Subcutaneous adipose tissue (tissue), 4 donors: ENCODE results near the gene SGF29. TPM values are rescaled to one million over a fixed set of nuclear protein-coding genes. Genes with fewer than 3 reads are reported as not detected.

Experiments
- CTCF ChIP-seq: fragments of 450-650 bp; IDR thresholded peaks from one replicate; pipeline ENCODE4 v1.5.1; 2016; ENCODE audit warnings: low read depth, mild to moderate bottlenecking, control low read depth, antibody characterized with exemption, moderate library complexity
- total RNA-seq, 4 donors: library from RNA; depleted of rRNA; stranded (reverse); fragments of >200 nt; gene quantifications; one replicate each; pipeline ENCODE4 v1.1.0, GENCODE V29; 2016

The SGF29 gene
- total RNA-seq, 4 donors from 2014 or later = 15.6 to 30.8 (median 20.6) TPM

DNA sequence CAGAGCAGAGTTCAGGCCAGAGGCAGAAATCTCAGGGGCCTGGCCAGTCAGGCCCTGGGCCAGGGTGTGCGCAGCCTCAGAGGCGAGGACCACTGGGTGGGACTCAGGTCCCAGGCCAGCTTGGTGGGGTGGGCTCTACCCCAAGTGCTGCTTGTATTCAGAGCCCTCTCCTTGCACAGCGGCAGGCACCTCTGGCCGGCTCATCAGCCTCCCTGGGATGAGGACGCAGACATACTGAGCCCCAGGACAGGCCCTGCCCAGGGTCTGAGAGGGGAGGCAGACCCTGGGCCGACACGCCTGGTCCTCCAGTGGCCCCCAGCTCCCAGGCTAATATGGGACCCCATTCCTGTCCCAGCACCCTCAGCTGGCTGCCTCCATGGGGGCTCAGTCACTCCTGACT, 39.5 kb upstream of the SGF29 start:
- no peak for TF ChIP-seq CTCF

DNA sequence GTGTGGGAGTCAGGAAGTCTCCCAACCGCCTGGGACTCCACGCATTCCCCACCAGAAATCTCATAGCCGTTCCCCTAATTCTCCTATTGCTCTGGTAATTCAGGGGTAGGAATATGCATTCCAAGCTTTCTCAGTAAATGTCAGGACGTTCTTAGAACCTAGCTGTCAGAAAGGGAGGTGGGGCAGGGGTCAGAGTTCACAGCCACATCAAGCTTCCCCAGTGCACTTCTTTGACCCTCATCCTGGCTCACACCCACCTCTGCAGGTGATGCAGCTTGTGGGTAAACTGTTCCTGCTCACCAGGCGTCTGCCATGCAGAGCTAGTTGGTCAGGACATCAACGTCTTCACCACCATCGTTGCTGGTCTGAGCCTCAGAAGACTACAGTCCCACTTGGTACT, 33.0 kb upstream of the SGF29 start:
- TF ChIP-seq CTCF = no peak

DNA sequence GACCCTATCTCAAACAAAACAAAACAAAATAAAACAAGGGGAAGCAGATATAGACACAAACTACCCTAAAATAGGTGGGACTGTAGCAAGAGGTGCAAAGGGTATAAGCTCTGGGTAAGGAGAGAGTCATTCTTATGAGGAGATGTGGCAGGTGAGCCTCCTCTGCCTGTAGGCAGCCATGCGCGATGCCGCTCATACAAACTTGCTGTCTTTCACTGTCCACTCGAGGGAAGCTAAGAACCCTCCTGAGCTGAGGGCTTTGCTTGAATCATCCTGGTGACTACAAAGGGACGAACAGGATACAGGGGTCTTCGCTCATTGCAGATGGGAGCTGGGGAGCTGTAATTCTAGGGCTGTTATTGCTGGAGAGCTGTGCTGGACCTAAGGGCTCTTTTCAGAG, 32.3 kb upstream of the SGF29 start:
- no peak for TF ChIP-seq CTCF

GRCh38 chr16:28522792-28523191, 30.9 kb upstream of the SGF29 start:
- no peak for TF ChIP-seq CTCF

GRCh38 chr16:28524681-28525171, 29.0 kb upstream of the SGF29 start:
- no peak for TF ChIP-seq CTCF

- TF ChIP-seq CTCF = no peak
Measured at GRCh38 chr16:28526201-28527099, 27.3 kb upstream of the SGF29 start.

DNA sequence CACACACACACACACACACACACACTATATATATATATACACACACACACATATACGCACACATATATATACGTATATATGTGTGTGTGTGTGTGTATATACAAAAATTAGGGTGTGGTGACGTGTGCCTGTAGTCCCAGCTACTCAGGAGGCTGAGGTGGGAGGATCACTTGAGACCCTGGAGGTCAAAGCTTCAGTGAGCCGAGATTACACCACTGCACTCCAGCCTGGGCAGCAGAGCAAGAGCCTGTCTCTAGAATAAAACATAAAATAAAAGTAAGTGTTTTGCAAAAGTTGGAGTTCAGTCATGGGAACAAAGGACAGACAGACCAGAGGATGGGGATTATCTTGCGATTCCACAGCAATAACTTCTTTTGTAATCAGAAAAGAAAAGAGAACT, 25.7 kb upstream of the SGF29 start:
- TF ChIP-seq CTCF = no peak
